Parathyroid adenoma (tissue), 2 donors: ENCODE results near the gene FIBIN.

Experiments
- H2AFZ ChIP-seq: fragments of 300-600 bp; sonication (generic); one replicate; pipeline ENCODE4 v1.7.0; 2017; ENCODE audit warnings: antibody characterized with exemption, mild to moderate bottlenecking
- H3K27ac ChIP-seq: fragments of 300-600 bp; sonication (generic); one replicate; pipeline ENCODE4 v1.7.0; 2017
- H3K27me3 ChIP-seq: fragments of 300-600 bp; sonication (generic); one replicate; pipeline ENCODE4 v1.7.0; 2017; ENCODE audit warnings: low read length; ENCODE audit not compliant: control insufficient read depth, insufficient read depth
- H3K36me3 ChIP-seq: fragments of 300-600 bp; sonication (generic); one replicate; pipeline ENCODE4 v1.7.0; 2017; ENCODE audit warnings: low read length; ENCODE audit not compliant: control insufficient read depth, insufficient read depth
- H3K4me1 ChIP-seq: fragments of 300-600 bp; sonication (generic); one replicate; pipeline ENCODE4 v1.7.0; 2017; ENCODE audit warnings: control low read depth
- H3K4me2 ChIP-seq: fragments of 300-600 bp; sonication (generic); one replicate; pipeline ENCODE4 v1.7.0; 2017; ENCODE audit warnings: low read length
- H3K4me3 ChIP-seq: fragments of 300-600 bp; sonication (generic); one replicate; pipeline ENCODE4 v1.7.0; 2017; ENCODE audit warnings: low read depth, low read length
- H3K79me2 ChIP-seq: fragments of 300-600 bp; sonication (generic); one replicate; pipeline ENCODE4 v1.7.0; 2017; ENCODE audit warnings: control low read depth
- H3K9ac ChIP-seq: fragments of 300-600 bp; sonication (generic); one replicate; pipeline ENCODE4 v1.7.0; 2017; ENCODE audit warnings: mild to moderate bottlenecking
- H3K9me3 ChIP-seq: fragments of 300-600 bp; sonication (generic); one replicate; pipeline ENCODE4 v1.7.0; 2017; ENCODE audit warnings: low read length; ENCODE audit not compliant: control insufficient read depth
- CTCF ChIP-seq: fragments of 300-600 bp; sonication (generic); IDR thresholded peaks from one replicate; pipeline ENCODE4 v1.7.0; 2017; ENCODE audit warnings: antibody characterized with exemption, mild to moderate bottlenecking
- donor health status: primary hyperparathyroidism.

Gene FIBIN

GRCh38 chr11:27028561-27028965, 34.7 kb downstream of the FIBIN start:
- H3K36me3 ChIP-seq, result no peaks in the 10 kb centered on the region
- no peak for TF ChIP-seq CTCF
- H3K4me1 ChIP-seq, result no peaks in the 10 kb centered on the region
- no peaks in the 10 kb centered on the region for H3K79me2 ChIP-seq
- no peak overlapping the region for H3K9ac ChIP-seq
- H3K9me3 ChIP-seq, result no peaks in the 10 kb centered on the region
- H3K27ac ChIP-seq, result no peak overlapping the region
- no peaks in the 10 kb centered on the region for H3K27me3 ChIP-seq
- no peak overlapping the region for H3K4me3 ChIP-seq
- H2AFZ ChIP-seq, result no peak overlapping the region
- no peak overlapping the region for H3K4me2 ChIP-seq

- no peak for TF ChIP-seq CTCF
- H3K4me3 ChIP-seq, result no peak overlapping the region
- no peak overlapping the region for H2AFZ ChIP-seq
- no peak overlapping the region for H3K4me2 ChIP-seq
- H3K4me1 ChIP-seq, result no peaks in the 10 kb centered on the region
- no peaks in the 10 kb centered on the region for H3K27me3 ChIP-seq
- H3K9ac ChIP-seq, result no peak overlapping the region
- H3K9me3 ChIP-seq, result no peaks in the 10 kb centered on the region
- H3K79me2 ChIP-seq, result no peaks in the 10 kb centered on the region
- H3K36me3 ChIP-seq, result no peaks in the 10 kb centered on the region
- H3K27ac ChIP-seq, result no peak overlapping the region
Measured at GRCh38 chr11:27029966-27030365, 36.1 kb downstream of the FIBIN start.

DNA sequence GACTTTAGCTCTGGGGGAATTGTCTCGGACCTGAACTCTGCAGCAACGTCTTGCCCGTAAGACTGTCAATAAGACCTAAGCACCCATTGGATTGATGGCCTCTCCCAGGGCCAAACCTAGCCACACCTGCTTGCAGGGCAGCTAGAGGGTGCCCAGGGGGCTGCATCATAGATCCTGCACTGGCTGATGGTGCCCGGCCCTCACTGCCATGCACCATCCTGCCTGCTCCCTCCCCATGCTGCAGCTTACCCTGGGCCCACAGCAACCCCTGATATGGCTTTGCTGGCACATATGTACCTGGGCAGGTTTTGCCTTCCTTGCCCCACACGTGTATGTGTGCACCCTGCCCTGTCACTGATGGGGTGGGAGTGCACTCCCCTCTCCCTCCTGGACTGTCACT, 37.8 kb downstream of the FIBIN start:
- H3K27ac ChIP-seq, result no peak overlapping the region
- H3K79me2 ChIP-seq, result no peaks in the 10 kb centered on the region
- H3K36me3 ChIP-seq, result no peaks in the 10 kb centered on the region
- H3K4me1 ChIP-seq, result no peaks in the 10 kb centered on the region
- no peak overlapping the region for H3K9ac ChIP-seq
- H3K4me2 ChIP-seq, result no peak overlapping the region
- H3K4me3 ChIP-seq, result no peak overlapping the region
- no peak for TF ChIP-seq CTCF
- H3K9me3 ChIP-seq, result no peaks in the 10 kb centered on the region
- H2AFZ ChIP-seq, result no peak overlapping the region
- no peaks in the 10 kb centered on the region for H3K27me3 ChIP-seq

DNA sequence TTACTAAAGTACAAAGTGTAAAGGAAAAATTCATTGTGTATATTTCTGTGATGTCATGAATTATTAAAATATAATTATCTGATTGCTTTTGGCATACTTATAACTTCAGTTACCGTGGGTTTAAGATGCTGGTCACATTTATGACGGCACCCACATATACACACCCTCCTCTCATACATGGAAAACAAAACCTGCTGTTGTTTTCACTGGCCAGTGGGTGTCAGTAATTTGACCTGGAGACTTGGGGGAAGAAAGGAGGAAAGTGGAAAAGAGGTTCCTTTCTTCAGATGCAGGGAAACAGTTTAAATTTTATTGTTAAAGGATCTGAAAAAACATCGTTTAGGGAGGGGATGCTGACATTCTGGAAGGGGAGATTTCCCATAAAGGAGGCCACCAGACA, 46.0 kb downstream of the FIBIN start:
- H3K79me2 ChIP-seq, result no peaks in the 10 kb centered on the region
- H2AFZ ChIP-seq, result no peak overlapping the region
- H3K27me3 ChIP-seq, result no peaks in the 10 kb centered on the region
- H3K4me1 ChIP-seq, result no peaks in the 10 kb centered on the region
- H3K27ac ChIP-seq, result no peak overlapping the region
- no peak overlapping the region for H3K4me3 ChIP-seq
- TF ChIP-seq CTCF, result no peak
- no peaks in the 10 kb centered on the region for H3K9me3 ChIP-seq
- no peak overlapping the region for H3K9ac ChIP-seq
- H3K36me3 ChIP-seq, result no peaks in the 10 kb centered on the region
- no peak overlapping the region for H3K4me2 ChIP-seq

GRCh38 chr11:27040302-27041115, 46.6 kb downstream of the FIBIN start, which contains the start of gene BBOX1:
BBOX1 (plus strand) TSS chr11:27040815; CDS start chr11:27055431, 14,616 bp downstream.
- Histone ChIP-seq H2AFZ (no peak within 1 kb of the TSS), H3K79me2 (no peaks in the 10 kb centered on the region), H3K27ac (no peak within 1 kb of the TSS), H3K4me2 (no peak within 1 kb of the TSS), H3K36me3 (no peaks in the 10 kb centered on the region), H3K9ac (no peak within 1 kb of the TSS), H3K27me3 (no peaks in the 10 kb centered on the region), H3K9me3 (no peaks in the 10 kb centered on the region), H3K4me1 (no peaks in the 10 kb centered on the region), H3K4me3 (no peak within 1 kb of the TSS)
- TF ChIP-seq CTCF, result no peak
